Activated T-helper 17 cell treated with anti-CD3 and anti-CD28 coated beads, Interleukin-2, amount 50 U/mL, for 72 hours (primary cell): Measurements from ENCODE around the gene PCTP. TPM values are rescaled to one million over a fixed set of nuclear protein-coding genes. Genes with fewer than 3 reads are reported as not detected.

Source experiments
- ATAC-seq: fragments of 150-1000 bp; cut with Tn5 transposase; replicated peaks from 2 replicates; pipeline ENCODE4 v1.10.0; 2021; ENCODE audit warnings: mild to moderate bottlenecking, moderate library complexity
- H3K27ac Mint-ChIP-seq: one replicate; pipeline ENCODE4 v1.8.0; 2022; ENCODE audit warnings: mixed read lengths
- H3K27me3 Mint-ChIP-seq: one replicate; pipeline ENCODE4 v1.8.0; 2022; ENCODE audit warnings: mixed read lengths
- H3K36me3 Mint-ChIP-seq: one replicate; pipeline ENCODE4 v1.8.0; 2022; ENCODE audit warnings: low read depth, mild to moderate bottlenecking, mixed read lengths
- H3K4me1 Mint-ChIP-seq: one replicate; pipeline ENCODE4 v1.8.0; 2022; ENCODE audit warnings: mixed read lengths
- H3K4me3 Mint-ChIP-seq: one replicate; pipeline ENCODE4 v1.8.0; 2022; ENCODE audit warnings: mild to moderate bottlenecking, mixed read lengths
- H3K9me3 Mint-ChIP-seq: one replicate; pipeline ENCODE4 v1.8.0; 2022; ENCODE audit warnings: mixed read lengths
- total RNA-seq, 2 donors: library from RNA; stranded (reverse); gene quantifications; one replicate each; pipeline ENCODE4 v1.2.3, GENCODE V29; 2022

The PCTP gene
- total RNA-seq, 2 donors from 2014 or later = 12.8 to 14.7 TPM

DNA sequence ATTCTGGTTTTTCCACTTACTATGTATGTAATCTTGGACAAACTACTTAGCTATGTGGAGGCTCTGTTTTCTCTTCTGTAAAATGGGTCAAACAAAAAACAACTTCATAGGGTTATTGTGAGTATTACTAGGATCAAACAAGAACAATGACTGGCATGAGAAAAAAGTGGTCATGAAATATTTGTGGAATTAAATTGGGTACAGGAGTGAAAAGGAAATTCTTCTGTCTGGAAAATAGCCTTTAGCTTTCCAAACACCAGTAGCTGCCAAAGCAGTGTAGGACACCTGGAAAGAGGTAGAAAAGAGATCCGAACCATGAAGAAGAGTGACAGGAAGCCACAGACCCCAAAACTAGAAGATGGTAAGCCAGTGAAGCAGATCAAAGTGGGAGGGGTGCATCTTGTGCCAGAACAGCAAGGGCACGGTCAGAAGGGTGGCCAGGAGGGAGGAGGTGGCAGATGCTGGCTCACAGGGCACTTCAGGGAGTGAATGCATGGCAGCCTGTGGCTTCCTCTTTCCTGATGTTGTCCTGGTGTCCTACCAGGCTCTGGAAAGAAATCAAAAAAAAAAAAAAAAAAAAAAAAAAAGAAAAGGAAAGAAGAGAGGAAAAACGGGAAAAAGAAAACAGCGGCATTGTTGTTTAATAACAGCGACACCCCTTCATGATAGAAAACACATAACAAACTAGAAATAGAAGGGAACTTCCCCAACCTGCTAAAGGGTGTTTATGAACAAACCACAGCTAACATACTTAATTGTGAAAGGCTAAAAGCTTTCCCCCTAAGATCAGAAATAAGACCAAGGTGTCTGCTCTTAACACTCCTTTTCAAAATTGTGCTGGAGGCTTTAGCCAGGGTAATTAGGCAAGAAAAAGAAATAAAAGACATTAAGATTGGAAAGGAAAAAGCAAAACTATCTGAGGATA lies 67.9 kb downstream of the PCTP start:
- Mint-ChIP-seq H3K4me1 (no peaks in the 10 kb centered on the region), H3K27me3 (peaks cover 9% of the 10 kb centered on the region), H3K27ac (no peak overlapping the region), H3K4me3 (no peak overlapping the region), H3K9me3 (peaks cover 4% of the 10 kb centered on the region), H3K36me3 (no peaks in the 10 kb centered on the region)
- ATAC-seq = no peak

DNA sequence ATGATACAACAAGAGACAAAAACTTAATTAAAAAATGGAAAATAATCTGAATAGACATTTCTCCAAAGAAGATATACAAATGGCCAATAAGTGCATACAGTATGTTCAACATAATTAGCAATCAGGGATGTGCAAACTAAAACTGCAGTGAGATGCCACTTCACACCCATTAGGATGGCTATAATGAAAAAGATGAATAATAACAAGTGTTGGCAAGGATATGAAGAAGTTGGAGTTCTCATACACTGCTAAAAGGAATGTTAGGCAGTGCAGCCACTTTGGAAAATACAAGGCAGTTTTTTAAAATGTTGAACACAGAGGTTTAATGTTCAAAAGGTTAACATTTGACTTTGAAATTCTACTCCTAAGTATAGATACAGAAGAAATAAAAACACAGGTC lies 69.8 kb downstream of the PCTP start:
- Mint-ChIP-seq H3K9me3 (peaks cover 4% of the 10 kb centered on the region), H3K27me3 (peaks cover 4% of the 10 kb centered on the region), H3K4me1 (no peaks in the 10 kb centered on the region), H3K4me3 (no peak overlapping the region), H3K27ac (no peak overlapping the region), H3K36me3 (no peaks in the 10 kb centered on the region)
- ATAC-seq = no peak

DNA sequence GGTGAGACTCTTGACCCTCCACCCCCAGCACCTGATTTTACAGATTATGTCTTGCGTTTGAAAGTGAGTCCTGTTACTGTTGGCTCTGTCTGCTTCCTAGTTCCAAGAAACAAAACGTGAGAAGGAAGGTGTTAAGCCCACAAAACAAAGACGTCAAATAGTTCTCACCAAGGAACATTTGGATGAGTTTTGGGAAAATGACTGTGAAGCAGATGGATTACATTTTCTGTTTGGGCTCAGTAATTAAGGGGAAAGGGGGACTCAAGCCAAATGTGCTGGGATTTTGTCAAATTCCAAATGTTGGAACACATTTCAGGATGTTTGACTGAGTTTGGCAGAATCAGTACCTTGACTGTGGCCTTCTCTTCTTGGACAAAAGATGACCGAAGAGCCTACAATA lies 71.2 kb downstream of the PCTP start:
- no peaks in the 10 kb centered on the region for H3K36me3 Mint-ChIP-seq
- H3K4me1 Mint-ChIP-seq = no peaks in the 10 kb centered on the region
- ATAC-seq = no peak
- H3K27me3 Mint-ChIP-seq = peaks cover 6% of the 10 kb centered on the region
- H3K4me3 Mint-ChIP-seq = no peak overlapping the region
- no peak overlapping the region for H3K27ac Mint-ChIP-seq
- H3K9me3 Mint-ChIP-seq = peaks cover 4% of the 10 kb centered on the region

DNA sequence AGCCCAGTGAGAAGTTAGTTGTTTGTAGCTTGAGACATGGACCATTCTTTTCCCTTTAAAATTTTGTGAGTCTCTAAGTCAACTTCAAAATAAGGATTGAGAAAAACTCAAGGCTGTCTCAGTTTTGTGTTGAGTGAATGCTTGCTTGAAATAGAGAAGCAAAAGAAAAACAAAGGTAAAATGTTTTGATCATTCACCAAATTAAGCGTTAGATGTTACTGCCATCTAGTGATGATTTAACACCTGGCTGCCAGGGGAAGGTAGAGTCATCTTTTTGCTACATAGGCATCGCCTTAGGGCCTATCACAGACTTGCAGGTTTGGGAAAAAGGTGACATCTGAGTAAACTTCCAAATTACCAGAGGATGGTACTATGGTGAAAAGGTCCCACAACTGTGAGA lies 74.4 kb downstream of the PCTP start:
- Mint-ChIP-seq H3K27ac (no peak overlapping the region), H3K9me3 (no peaks in the 10 kb centered on the region), H3K27me3 (peaks cover 14% of the 10 kb centered on the region), H3K36me3 (no peaks in the 10 kb centered on the region), H3K4me3 (no peak overlapping the region), H3K4me1 (no peaks in the 10 kb centered on the region)
- no peak for ATAC-seq

Other genes with a start within 250 kb of the PCTP start
- gene SMIM36, start 239.6 kb upstream of the PCTP start, total RNA-seq = not detected
- not detected for gene TMEM100, start 28.2 kb upstream of the PCTP start, total RNA-seq